NB4 (cell line): ENCODE measurements around the gene LRBA.
"Not testable (repeated sequence)": the region's sequence is repeated elsewhere in the genome, so short reads cannot be mapped to it uniquely, and the experiment has no call there.

Source experiments
- DNase-seq: peaks from one replicate; pipeline ENCODE4 v3.0.0; 2010; ENCODE audit warnings: low read depth
- H3K4me3 ChIP-seq: one replicate; pipeline ENCODE4 v1.5.1; 2011; ENCODE audit warnings: mild to moderate bottlenecking, low read depth, low read length, moderate library complexity
- CTCF ChIP-seq: IDR thresholded peaks from one replicate; pipeline ENCODE4 v1.5.1; 2012; ENCODE audit warnings: low read depth, low read length
- MAX ChIP-seq: IDR thresholded peaks from 2 replicates; pipeline ENCODE4 v1.6.1; 2011; ENCODE audit warnings: low read depth, low read length
- MYC ChIP-seq: IDR thresholded peaks from 2 replicates; pipeline ENCODE4 v1.6.1; 2011; ENCODE audit warnings: low read depth, low read length
- POLR2A ChIP-seq: IDR thresholded peaks from 2 replicates; pipeline ENCODE4 v1.6.1; 2011; ENCODE audit warnings: mild to moderate bottlenecking; ENCODE audit not compliant: insufficient read length; ENCODE audit errors: extremely low read depth

The LRBA gene

GRCh38 chr4:150743564-150744342, 271.3 kb downstream of the LRBA start:
- DNase-seq, result no peak
- no peak overlapping the region for H3K4me3 ChIP-seq
- no peak for TF ChIP-seq MAX
- no peak for TF ChIP-seq CTCF
- no peak for TF ChIP-seq MYC
- no peak for TF ChIP-seq POLR2A

GRCh38 chr4:150742930-150743329, 272.2 kb downstream of the LRBA start:
- DNase-seq, H3K4me3 ChIP-seq: not testable (repeated sequence)

- H3K4me3 ChIP-seq, result no peak overlapping the region
- TF ChIP-seq MYC, result no peak
- no peak for TF ChIP-seq CTCF
- TF ChIP-seq POLR2A, result no peak
- TF ChIP-seq MAX, result no peak
- no peak for DNase-seq
Measured at GRCh38 chr4:150739591-150739990, 275.5 kb downstream of the LRBA start.

- TF ChIP-seq CTCF, result no peak
- TF ChIP-seq MYC, result no peak
- no peak for TF ChIP-seq POLR2A
- TF ChIP-seq MAX, result no peak
- DNase-seq, result no peak
- no peak overlapping the region for H3K4me3 ChIP-seq
Measured at GRCh38 chr4:150725957-150726523, 289.0 kb downstream of the LRBA start.

GRCh38 chr4:150723727-150724411, 291.2 kb downstream of the LRBA start:
- no peak for TF ChIP-seq MYC
- TF ChIP-seq MAX, result no peak
- no peak for TF ChIP-seq POLR2A
- TF ChIP-seq CTCF, result no peak
- no peak for DNase-seq
- H3K4me3 ChIP-seq, result no peak overlapping the region

GRCh38 chr4:150722908-150723362, 292.1 kb downstream of the LRBA start:
- DNase-seq, result no peak
- no peak for TF ChIP-seq MAX
- TF ChIP-seq MYC, result no peak
- TF ChIP-seq POLR2A, result no peak
- no peak for TF ChIP-seq CTCF
- H3K4me3 ChIP-seq, result no peak overlapping the region
